Stimulated activated naive CD8-positive, alpha-beta T cell treated with anti-CD3 and anti-CD28 coated beads, Interleukin-15, Interleukin-2, amounts not matched to agents 100 ng/mL and 50 ng/mL, for 24 hours (primary cell): Measurements from ENCODE around the gene CIB1.

Experiments
- H3K27ac Mint-ChIP-seq: one replicate; pipeline ENCODE4 v1.8.0; 2021; ENCODE audit warnings: mild to moderate bottlenecking, mixed read lengths
- H3K27me3 Mint-ChIP-seq: one replicate; pipeline ENCODE4 v1.8.0; 2021; ENCODE audit warnings: mixed read lengths
- H3K36me3 Mint-ChIP-seq: one replicate; pipeline ENCODE4 v1.8.0; 2021; ENCODE audit warnings: low read depth, mixed read lengths
- H3K4me1 Mint-ChIP-seq: one replicate; pipeline ENCODE4 v1.8.0; 2021; ENCODE audit warnings: low read depth, mixed read lengths
- H3K4me3 Mint-ChIP-seq: one replicate; pipeline ENCODE4 v1.8.0; 2021; ENCODE audit warnings: mild to moderate bottlenecking, mixed read lengths
- H3K9me3 Mint-ChIP-seq: one replicate; pipeline ENCODE4 v1.8.0; 2021; ENCODE audit warnings: mixed read lengths

CIB1 gene

DNA sequence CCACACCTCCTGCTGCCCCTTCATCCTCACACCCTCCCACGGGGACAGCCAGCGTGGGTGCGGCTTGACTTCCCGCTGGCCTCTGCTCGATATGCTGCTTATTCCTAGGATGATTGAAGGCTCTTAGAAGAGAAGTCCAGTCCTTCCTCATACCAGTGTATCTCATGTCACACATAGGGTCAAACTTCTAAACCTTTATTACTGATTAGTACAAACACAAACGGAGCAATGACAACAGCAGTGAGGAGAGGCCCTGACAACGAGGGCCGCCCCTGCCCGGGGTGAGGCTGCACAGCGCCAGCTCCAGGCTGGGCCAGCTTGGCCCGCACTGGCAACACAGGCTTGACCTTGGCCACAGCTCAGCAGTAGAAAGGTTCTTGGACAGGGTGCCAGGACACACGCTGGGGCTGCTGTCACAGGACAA is 3.7 kb downstream of the CIB1 start:
- H3K36me3 Mint-ChIP-seq: peaks cover 42% of the 10 kb centered on the region
- peak overlapping the region; percentile 76 for H3K27ac Mint-ChIP-seq
- H3K27me3 Mint-ChIP-seq: no peaks in the 10 kb centered on the region
- no peaks in the 10 kb centered on the region for H3K9me3 Mint-ChIP-seq
- peak overlapping the region; percentile 99 for H3K4me3 Mint-ChIP-seq
- peaks cover 42% of the 10 kb centered on the region for H3K4me1 Mint-ChIP-seq

DNA sequence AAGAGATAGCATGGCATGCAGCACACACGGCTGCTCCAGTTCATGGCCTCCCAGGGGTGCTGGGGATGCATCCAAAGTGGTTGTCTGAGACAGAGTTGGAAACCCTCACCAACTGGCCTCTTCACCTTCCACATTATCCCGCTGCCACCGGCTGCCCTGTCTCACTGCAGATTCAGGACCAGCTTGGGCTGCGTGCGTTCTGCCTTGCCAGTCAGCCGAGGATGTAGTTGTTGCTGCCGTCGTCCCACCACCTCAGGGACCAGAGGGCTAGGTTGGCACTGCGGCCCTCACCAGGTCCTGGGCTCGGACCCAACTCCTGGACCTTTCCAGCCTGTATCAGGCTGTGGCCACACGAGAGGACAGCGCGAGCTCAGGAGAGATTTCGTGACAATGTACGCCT is 4.8 kb downstream of the CIB1 start:
- H3K27me3 Mint-ChIP-seq: no peaks in the 10 kb centered on the region
- peaks cover 34% of the 10 kb centered on the region for H3K4me1 Mint-ChIP-seq
- H3K4me3 Mint-ChIP-seq: no peak overlapping the region
- no peaks in the 10 kb centered on the region for H3K9me3 Mint-ChIP-seq
- peaks cover 42% of the 10 kb centered on the region for H3K36me3 Mint-ChIP-seq
- H3K27ac Mint-ChIP-seq: peak overlapping the region; percentile 0

- H3K36me3 Mint-ChIP-seq: peaks cover 42% of the 10 kb centered on the region
- H3K27ac Mint-ChIP-seq: no peak overlapping the region
- no peaks in the 10 kb centered on the region for H3K27me3 Mint-ChIP-seq
- no peaks in the 10 kb centered on the region for H3K9me3 Mint-ChIP-seq
- H3K4me1 Mint-ChIP-seq: peaks cover 34% of the 10 kb centered on the region
- H3K4me3 Mint-ChIP-seq: no peak overlapping the region
These were observed 5.6 kb downstream of the CIB1 start for GRCh38 chr15:90227816-90228772.

DNA sequence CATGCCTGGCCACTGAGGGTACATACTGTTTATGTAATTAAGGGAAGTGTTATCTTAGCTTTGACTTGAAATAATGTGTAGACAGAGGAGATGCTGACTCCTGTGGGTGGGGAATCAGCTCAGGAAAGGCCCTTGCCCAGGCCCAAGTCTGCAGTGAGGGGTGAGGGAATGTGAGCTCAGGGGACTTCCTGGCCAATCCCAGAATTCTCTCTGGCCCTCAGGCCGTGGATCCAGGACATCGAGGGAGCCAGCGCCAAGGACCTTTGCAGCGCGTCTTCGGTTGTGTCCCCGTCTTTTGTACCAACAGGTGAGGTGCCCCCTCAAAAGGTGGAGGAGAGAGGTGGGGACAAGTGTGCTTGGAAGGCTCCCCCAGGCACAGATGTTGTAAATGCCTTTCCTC is 6.4 kb downstream of the CIB1 start:
- no peak overlapping the region for H3K27ac Mint-ChIP-seq
- H3K9me3 Mint-ChIP-seq: no peaks in the 10 kb centered on the region
- peaks cover 28% of the 10 kb centered on the region for H3K4me1 Mint-ChIP-seq
- peaks cover 36% of the 10 kb centered on the region for H3K36me3 Mint-ChIP-seq
- no peaks in the 10 kb centered on the region for H3K27me3 Mint-ChIP-seq
- no peak overlapping the region for H3K4me3 Mint-ChIP-seq

DNA sequence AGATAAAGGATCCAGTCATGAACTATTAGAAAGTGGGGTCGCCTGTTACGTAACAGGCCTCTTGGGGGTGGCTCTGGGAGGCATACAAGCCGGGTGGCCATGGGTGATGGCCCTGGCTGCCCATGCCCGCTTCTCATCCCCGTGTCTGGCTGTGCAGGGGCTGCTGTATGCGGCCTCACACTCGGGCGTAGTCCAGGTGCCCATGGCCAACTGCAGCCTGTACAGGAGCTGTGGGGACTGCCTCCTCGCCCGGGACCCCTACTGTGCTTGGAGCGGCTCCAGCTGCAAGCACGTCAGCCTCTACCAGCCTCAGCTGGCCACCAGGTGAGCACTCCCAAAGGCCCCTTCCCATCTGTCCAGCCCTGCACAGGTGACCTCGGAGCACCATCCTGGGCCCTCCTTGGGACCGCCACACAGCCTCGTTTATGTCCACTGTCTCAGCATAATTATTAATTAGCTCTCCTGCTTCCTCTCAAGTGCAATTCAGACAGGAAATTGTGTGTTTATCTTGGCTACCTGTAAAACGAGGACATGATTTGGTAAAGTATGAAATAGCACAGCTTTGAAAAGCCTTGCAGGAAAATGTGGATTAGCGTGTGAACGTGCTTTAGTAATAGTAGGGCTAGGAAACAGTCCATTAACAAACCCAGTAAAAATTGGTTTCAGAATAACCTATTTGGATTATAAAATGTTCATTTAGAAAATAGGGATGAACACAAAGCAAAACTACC is 8.1 kb downstream of the CIB1 start:
- no peak overlapping the region for H3K4me3 Mint-ChIP-seq
- H3K27ac Mint-ChIP-seq: no peak overlapping the region
- no peaks in the 10 kb centered on the region for H3K27me3 Mint-ChIP-seq
- no peaks in the 10 kb centered on the region for H3K9me3 Mint-ChIP-seq
- H3K4me1 Mint-ChIP-seq: peaks cover 12% of the 10 kb centered on the region
- H3K36me3 Mint-ChIP-seq: peaks cover 19% of the 10 kb centered on the region

GRCh38 chr15:90225047-90225446 is 8.7 kb downstream of the CIB1 start:
- no peaks in the 10 kb centered on the region for H3K9me3 Mint-ChIP-seq
- H3K27ac Mint-ChIP-seq: no peak overlapping the region
- peaks cover 13% of the 10 kb centered on the region for H3K36me3 Mint-ChIP-seq
- H3K27me3 Mint-ChIP-seq: no peaks in the 10 kb centered on the region
- H3K4me1 Mint-ChIP-seq: peaks cover 6% of the 10 kb centered on the region
- no peak overlapping the region for H3K4me3 Mint-ChIP-seq

GRCh38 chr15:90223441-90224165 is 10.1 kb downstream of the CIB1 start:
- Mint-ChIP-seq H3K36me3 (peaks cover under 1% of the 10 kb centered on the region), H3K9me3 (no peaks in the 10 kb centered on the region), H3K4me1 (peaks cover 8% of the 10 kb centered on the region), H3K27ac (no peak overlapping the region), H3K27me3 (no peaks in the 10 kb centered on the region), H3K4me3 (no peak overlapping the region)

GRCh38 chr15:90222547-90222946 is 11.2 kb downstream of the CIB1 start:
- H3K4me3 Mint-ChIP-seq: no peak overlapping the region
- no peak overlapping the region for H3K27ac Mint-ChIP-seq
- no peaks in the 10 kb centered on the region for H3K27me3 Mint-ChIP-seq
- peaks cover 11% of the 10 kb centered on the region for H3K4me1 Mint-ChIP-seq
- no peaks in the 10 kb centered on the region for H3K36me3 Mint-ChIP-seq
- H3K9me3 Mint-ChIP-seq: no peaks in the 10 kb centered on the region

DNA sequence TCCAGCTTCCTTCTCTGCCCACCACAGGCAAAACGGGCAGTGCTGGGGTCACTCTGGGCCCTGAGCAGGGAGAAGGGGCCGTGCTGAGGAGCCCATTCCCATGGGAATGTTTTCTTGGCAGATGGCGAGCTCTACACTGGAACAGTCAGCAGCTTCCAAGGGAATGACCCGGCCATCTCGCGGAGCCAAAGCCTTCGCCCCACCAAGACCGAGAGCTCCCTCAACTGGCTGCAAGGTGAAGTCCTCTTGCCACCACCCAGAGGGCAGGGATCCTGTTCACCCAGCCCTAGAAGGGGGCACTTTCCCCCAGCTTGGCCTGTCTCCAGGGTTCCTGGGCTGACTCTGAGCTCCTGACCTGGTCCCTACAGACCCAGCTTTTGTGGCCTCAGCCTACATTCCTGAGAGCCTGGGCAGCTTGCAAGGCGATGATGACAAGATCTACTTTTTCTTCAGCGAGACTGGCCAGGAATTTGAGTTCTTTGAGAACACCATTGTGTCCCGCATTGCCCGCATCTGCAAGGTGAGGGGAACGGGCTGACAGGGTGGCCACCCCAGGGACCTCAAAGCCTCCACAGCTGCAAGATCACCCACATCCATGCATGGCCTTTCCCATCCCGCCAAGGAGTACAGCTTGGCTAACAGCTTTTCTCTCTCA is 12.4 kb downstream of the CIB1 start:
- Mint-ChIP-seq H3K27me3 (no peaks in the 10 kb centered on the region), H3K4me1 (peaks cover 18% of the 10 kb centered on the region), H3K4me3 (no peak overlapping the region), H3K9me3 (no peaks in the 10 kb centered on the region), H3K27ac (no peak overlapping the region), H3K36me3 (no peaks in the 10 kb centered on the region)

DNA sequence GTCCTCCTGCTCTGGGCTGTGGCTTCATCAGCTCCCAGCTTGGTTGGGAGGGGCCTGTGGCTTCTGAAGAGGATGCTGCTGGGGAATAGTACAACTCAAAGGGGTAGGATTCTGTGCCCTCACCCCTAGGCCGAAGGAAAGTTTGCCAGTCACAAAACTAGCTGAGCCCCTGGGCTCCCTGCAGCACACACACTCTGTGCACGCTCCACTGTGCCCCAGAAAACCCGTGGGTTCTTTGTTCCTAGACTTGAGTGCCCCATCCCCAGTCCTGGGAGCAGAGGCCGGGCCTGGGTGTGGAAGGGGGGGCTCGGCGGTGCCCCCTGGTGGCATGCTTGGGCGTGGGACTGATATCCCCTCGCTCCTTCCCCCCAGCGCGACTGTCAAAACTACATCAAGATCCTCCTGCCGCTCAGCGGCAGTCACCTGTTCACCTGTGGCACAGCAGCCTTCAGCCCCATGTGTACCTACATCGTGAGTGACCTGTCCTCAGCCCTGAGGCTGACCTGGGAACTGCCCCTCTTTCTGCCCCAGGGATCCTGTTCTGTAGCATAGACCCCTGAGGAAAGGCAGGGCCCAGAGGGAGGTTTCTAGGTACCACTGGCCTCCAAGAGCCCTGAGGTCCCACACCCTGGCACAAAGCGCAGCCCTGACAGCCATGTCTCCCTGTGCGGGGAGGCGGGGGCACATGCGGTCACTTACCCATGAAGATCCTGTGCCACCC is 14.2 kb downstream of the CIB1 start:
- H3K27ac Mint-ChIP-seq: no peak overlapping the region

DNA sequence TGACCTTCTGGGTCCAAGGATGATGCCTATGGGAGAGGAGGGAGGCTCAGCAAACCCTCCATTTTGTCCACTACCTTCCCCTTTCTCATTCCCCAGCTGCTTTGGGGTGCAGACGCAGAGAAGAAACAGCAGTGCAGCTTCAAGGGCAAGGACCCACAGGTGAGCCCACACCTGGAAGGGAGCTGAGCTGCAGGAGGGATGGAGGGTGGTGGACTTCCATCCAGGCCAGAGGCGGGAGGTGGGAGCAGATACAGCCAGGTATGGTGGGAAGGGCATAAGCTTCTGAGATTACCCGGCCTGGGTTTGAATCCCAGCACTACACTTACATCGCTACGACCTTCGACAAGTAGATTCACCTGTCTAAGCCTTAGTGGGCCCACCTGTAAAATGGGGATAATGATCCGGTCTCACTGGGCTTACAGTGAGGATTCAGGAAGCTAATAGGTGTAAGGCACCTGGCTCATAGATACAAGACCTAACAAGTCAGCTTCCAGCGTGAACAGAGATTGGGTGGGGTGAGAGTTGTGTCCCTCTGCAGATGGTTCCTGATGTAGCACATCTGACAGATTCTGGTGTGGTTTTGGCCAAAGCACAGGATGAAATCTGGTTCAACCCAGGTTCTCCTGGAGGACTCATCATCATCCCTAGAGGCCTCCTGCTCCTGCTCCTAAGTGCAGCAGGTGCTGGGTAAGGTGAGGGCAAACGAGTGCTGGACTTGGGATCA is 15.9 kb downstream of the CIB1 start:
- Mint-ChIP-seq H3K27me3 (no peaks in the 10 kb centered on the region), H3K9me3 (no peaks in the 10 kb centered on the region), H3K27ac (no peak overlapping the region), H3K4me1 (peaks cover 33% of the 10 kb centered on the region), H3K36me3 (no peaks in the 10 kb centered on the region), H3K4me3 (no peak overlapping the region)

More for the DNA sequence above, 14.2 kb downstream of the CIB1 start:
- no peaks in the 10 kb centered on the region for H3K9me3 Mint-ChIP-seq
- H3K4me1 Mint-ChIP-seq: peaks cover 22% of the 10 kb centered on the region
- H3K4me3 Mint-ChIP-seq: no peak overlapping the region
- H3K27me3 Mint-ChIP-seq: no peaks in the 10 kb centered on the region
- H3K36me3 Mint-ChIP-seq: no peaks in the 10 kb centered on the region

GRCh38 chr15:90214553-90215196 is 19.1 kb downstream of the CIB1 start:
- no peaks in the 10 kb centered on the region for H3K27me3 Mint-ChIP-seq
- H3K9me3 Mint-ChIP-seq: no peaks in the 10 kb centered on the region
- no peaks in the 10 kb centered on the region for H3K36me3 Mint-ChIP-seq
- peaks cover 53% of the 10 kb centered on the region for H3K4me1 Mint-ChIP-seq
- peak overlapping the region; percentile 62 for H3K27ac Mint-ChIP-seq
- H3K4me3 Mint-ChIP-seq: peak overlapping the region; percentile 21

DNA sequence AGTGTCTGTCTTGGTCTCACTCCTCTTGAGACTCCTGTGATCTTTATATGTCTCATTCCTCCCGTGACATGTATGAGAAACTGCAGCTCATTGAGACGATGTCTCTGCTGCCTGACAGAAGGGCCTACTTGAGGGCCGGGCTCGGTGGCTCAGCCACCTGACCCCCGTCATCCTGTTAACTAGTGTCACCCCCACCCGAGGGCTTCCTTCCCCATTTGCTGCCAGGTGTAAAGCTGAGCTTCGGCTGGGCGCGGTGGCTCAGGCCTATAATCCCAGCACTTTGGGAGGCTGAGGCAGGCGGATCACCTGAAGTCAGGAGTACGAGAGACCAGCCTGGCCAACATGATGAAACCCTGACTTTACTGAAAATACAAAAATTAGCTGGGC is 19.9 kb downstream of the CIB1 start:
- H3K27ac Mint-ChIP-seq: peak overlapping the region; percentile 72
- no peak overlapping the region for H3K4me3 Mint-ChIP-seq
- H3K4me1 Mint-ChIP-seq: peaks cover 55% of the 10 kb centered on the region
- no peaks in the 10 kb centered on the region for H3K9me3 Mint-ChIP-seq
- H3K36me3 Mint-ChIP-seq: no peaks in the 10 kb centered on the region
- no peaks in the 10 kb centered on the region for H3K27me3 Mint-ChIP-seq
